NCI-H524 (cell line): Measurements from ENCODE around the gene MAP3K6.

Experiments used
- DNase-seq, 2 experiments: peaks; one replicate each; lab custom pipeline; 2025; lab: John Stamatoyannopoulos, UW

Gene MAP3K6

DNA sequence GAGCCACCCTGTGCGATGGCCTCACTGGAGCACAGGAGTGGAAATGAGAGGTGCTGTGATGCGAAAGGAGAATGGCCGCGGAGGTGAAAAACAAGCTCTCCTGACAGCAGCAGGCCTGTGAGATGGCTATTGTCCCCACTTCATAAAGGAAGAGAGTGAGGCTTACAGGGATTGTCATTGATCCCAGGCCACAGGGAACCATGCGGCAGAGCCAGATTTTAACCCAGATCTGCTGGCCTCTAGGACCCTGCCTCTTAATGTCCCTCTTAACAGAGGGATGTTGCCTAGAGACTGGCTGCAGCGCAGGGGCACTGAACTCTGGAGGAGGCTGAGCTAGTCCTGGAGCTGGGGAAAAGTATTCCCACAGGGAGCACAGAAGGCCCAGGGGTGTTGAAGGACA, 28.0 kb downstream of the MAP3K6 start:
- no peak for DNase-seq

- no peak for DNase-seq
Observed at GRCh38 chr1:27336756-27337155, 30.0 kb downstream of the MAP3K6 start.

DNA sequence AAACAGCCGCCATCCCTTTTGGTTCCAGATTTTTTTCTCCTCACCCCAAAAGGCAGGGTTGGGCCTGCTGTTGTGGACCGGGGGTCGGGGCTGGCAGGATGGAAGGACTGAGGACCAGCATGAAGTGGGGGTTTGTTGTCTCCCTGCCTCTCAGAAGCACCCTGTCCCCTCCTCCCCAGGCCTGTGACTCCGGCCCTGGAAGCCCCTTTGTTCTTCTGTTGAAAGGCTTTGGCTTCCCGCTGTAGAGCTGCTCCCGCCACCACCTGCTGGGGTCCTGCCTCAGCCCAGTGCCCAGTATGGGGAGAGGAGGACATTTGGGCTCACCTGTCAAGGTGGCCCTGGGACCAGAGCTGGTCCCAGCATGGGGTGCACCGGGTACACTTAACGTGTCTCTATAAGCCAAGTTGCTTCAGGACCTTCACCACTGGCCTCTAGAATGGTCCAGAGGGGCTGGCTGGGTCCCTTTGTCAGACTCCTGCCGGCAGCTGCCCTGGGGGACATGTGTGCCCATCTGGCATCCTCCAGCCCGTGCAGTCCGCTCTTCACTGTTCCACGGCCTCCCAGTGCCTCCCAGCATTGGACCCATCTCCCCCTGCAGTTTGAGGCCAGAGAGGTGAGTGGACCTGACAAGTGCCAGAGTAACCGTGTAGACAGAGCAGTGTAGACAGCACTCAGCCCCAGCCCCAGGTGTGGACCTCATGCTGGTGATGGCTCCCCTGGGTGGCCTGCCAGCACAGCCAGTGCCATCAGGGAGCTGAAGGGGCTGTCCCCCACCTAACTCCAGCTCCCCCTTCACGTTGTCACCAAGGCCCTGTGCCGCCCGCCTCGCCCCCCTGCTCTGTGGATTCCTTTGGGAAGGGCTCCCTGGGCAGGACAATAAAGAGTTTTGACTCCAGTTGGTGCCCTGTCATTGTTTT, 31.0 kb downstream of the MAP3K6 start:
- DNase-seq, result no peak

DNA sequence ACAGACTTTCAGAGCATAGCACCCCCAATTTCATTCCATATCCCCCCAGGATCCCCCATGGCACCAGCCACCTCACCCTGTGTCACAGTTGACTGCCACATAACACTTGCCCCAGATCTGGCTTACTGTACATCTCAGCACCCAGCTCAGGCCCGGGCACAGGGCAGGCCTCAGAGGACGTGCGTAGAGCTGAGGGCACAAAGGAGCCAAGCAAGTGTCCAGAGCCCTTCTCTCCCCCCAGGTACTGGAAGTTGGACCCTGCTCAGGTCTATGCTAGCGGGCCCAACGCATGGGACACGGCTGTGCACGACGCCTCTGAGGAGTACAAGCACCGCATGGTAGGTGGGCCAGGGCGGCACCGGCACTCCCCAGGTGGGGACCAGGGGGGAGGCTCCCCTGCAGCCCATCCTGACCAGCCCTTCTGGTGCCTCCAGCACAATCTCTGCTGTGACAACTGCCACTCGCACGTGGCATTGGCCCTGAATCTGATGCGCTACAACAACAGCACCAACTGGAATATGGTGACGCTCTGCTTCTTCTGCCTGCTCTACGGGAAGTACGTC, 33.0 kb downstream of the MAP3K6 start:
- no peak for DNase-seq

GRCh38 chr1:27332536-27333281, 34.1 kb downstream of the MAP3K6 start:
- DNase-seq, result peak in 1 of 2 experiments; percentile 27

- DNase-seq, result no peak
Observed at GRCh38 chr1:27331922-27332321, 34.8 kb downstream of the MAP3K6 start.

GRCh38 chr1:27331426-27331825, 35.3 kb downstream of the MAP3K6 start:
- DNase-seq, result no peak

DNA sequence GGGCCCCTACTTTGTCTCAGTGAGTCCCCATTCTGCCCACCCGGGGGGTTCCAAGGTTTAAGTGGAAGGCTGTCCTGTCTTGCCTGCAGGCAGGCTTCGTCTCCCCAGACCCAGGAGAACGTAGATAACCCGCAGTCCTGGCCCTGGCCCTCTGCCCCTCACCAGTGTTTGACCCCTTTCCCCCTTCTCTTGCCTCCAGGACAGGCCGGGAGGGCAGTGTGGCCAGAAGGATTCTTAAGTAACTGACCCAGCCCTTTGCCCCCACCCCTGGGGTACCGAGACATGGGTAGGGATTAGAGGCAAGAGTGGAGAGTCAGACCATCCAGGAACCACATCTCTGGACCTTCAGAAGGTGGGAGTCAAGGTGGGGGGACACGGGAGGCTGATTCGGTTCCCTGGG, 36.0 kb downstream of the MAP3K6 start:
- no peak for DNase-seq

DNA sequence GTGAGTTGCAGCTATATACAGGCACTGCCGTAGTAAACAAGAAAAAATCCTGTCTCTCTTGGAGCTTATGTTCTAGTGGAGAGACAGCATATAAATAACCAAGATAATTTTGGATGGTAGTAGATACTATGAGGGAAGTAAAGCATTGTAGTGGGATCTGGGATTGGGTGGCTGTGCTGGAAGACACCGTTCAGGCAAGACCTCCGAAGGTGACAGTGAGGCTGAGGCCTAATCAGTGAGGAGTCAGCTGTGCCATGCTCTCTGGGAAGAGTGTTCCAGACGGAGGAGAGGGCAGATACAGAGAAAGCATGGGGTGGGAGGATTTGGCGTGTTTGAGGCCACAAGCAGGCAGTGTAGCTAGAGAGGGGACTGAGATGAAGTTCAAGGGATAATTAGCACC, 38.8 kb downstream of the MAP3K6 start:
- no peak for DNase-seq

DNA sequence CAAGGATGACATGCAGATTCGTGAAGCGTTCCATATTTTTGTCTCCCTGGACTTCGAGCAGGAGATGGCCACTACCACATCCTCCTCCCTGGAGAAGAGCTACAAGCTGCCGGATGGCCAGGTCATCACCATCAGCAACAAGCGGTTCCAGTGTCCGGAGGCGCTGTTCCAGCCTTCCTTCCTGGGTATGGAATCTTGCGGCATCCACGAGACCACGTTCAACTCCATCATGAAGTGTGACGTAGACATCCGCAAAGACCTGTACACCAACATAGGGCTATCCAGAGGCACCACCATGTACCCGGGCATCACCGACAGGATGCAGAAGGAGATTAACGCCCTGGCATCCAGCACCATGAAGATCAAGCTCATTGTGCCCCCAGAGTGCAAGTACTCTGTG, 41.5 kb downstream of the MAP3K6 start:
- no peak for DNase-seq

DNA sequence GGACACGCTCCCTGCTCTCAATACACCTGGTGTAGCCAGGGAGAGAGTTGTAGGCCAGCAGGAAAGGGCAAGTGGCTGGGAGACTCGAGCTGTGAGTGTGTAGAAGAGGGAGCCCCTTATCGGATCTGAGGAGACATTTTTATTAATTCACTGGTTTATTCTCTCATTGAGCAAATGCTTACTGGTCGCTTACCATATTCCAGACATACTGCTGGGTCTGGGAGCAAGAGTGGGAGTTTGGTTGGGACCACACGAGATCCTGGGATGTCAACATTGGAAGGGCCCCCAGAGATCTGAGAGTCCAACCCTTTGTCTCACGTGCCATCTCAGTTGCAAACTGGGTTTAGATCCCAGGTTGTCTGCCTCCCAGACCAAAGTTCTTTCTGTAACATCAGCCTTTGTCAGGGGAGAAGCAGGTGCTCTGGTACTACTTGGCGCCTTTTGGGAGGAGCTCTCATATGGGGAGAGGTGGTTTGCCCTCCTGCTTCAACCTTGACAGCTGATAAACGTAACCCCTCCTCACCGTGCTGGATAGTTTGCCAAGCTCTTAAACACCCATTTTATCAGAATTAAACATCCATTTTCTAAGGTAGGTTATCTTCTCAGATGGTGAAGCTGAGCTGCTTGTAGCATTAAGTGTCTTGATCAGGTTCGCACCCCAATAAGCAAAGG, 44.1 kb downstream of the MAP3K6 start:
- no peak for DNase-seq

- DNase-seq, result peak; percentile 93
Observed at GRCh38 chr1:27321813-27322568, 44.8 kb downstream of the MAP3K6 start, which contains the start of gene TMEM222. Gene TMEM222 (plus strand): TSS chr1:27322163. CDS start chr1:27322198, 35 bp downstream.

DNA sequence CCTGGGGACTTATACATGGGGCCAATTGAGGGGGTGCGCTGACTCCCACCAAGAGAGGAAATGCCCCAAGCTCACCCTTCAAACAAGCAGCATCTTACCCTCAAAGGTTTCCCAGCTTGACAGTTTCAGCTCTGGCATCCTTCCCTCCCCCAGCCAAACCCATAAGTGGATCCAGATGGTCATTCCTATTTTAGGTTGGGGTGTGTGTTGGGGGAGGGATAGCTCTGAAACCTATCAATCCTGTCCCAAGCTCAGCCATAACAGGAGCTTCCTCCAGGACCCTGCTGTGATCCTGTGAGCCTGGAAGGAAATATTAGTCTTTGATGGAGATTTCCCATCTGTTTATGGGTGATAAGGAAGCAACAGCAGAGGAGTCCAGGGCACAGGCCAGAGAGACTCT, 48.2 kb downstream of the MAP3K6 start:
- peak; percentile 95 to 97 for DNase-seq

GRCh38 chr1:27318136-27318535, 48.6 kb downstream of the MAP3K6 start:
- DNase-seq, result peak; percentile 37 to 60

DNA sequence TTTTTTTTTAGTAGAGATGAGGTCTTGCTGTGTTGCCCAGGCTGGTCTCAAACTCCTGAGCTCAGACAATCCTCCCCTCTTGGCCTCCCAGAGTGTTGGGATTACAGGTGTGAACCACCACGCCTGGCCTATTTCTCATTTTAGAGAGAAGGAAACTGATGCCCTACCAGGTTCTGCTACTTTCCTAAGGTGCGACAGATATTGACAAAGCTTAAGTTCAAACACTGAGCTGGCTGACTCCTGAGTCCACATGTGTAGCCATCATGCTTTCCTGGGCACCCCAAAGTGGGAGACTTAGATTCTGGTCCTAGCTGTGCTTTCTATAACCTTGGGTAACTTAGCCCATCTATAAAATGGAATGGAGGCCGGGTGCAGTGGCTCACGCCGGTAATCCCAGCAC, 49.9 kb downstream of the MAP3K6 start:
- no peak for DNase-seq

DNA sequence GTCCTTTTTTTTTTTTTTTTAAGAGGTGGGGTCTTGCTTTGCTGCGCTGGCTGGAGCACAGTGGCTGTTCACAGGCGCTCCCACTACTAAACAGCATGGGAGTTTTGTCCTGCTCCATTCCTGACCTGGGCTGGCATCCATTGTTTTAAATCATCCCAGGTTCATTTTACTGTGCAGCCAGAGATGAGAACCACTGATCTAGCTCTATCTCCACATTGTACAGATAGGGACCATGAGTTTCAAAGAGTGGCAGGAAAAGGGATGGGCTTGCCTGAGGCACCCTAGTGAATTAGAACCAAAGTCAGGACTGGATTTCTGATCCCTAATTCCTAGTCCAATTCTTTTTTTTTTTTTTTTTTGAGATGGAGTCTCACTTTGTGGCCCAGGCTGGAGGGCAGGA, 52.0 kb downstream of the MAP3K6 start:
- no peak for DNase-seq

GRCh38 chr1:27314169-27314568, 52.6 kb downstream of the MAP3K6 start:
- DNase-seq, result no peak

DNA sequence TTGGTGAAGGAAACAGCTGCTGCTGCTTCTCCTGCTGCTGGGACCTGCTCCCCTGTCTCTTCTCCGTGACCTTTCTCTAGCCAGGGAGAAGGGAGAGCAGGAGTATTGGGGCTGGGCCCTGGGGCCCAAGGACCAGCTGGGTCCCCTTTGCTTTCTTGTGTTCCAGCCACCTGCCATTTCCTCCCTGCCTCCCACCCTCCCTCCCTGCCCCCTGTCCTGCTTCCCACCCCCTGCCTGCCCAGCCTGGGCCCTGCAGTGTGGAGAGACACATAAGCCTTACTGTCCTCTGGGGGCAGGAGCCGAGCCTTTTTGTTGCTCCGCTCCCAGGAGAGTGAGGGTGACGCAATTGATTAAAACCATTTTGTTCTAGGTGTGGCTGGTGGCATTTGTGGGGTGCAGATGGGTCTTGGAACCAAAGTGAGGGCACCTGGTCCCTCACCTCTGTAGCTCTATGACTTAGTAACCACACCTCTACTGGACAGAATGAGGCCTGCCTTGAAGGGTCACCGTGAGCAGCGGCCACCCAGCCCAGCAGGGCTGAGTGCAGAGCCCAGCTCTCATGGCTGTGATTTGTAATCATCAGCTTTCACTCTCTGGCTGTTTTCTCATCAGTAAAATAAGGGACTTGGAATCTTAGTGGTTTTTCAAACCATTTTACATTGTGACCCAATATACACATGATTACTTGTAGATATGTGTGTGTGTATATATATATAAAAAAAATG, 58.7 kb downstream of the MAP3K6 start:
- DNase-seq, result peak; percentile 86 to 91

DNA sequence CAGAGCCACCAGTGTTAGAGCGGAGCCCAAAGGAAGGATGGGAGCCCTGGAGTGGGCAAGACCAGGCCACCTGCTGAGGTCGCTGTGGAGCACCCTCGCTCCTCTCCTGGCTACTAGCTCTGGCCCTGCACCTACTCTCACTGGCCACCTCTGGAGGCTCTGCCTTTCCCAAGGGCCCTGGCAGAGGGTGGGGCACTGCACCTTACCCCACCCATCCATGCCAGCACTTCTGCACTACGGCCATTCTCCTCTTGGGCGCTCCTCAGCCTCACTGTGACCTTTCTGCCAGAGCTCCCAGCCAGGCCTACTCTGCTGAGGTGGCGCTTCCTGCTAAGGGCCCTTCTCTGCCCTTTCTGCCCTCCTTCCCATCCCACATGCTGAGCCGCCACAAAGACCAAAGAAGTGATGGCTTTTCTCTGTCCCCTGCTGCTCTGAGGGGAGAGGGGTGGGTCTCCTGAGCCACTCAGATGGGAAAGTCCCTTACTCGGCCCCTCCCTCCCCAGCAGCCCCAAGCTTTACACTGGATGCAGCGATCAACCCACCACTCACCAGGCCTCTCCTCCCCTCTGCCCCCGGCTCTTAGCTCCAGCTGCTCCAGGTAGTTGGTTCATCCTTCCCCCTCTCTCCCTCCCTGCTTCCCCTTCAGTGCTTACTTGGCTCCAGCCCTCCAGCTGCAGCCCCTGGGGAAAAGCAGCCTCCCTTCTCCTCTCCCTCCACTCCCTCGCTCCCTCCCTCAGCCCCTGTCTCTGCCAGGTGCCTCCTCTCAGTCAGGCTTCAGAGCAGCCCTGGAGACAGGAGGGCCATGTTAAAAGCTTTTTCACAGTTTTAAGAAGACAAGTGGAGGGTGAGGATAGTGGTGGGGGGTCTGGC, 59.6 kb downstream of the MAP3K6 start:
- DNase-seq, result peak; percentile 86 to 91

- no peak for DNase-seq
Observed at GRCh38 chr1:27306071-27306470, 60.7 kb downstream of the MAP3K6 start.
